CD4-positive, alpha-beta memory T cell (primary cell): ENCODE data around the gene RPE65. TPM values are rescaled to one million over a fixed set of nuclear protein-coding genes. Genes with fewer than 3 reads are reported as not detected.

Experiments used
- polyA plus RNA-seq, 2 donors: library from polyadenylated mRNA; unstranded; fragments of 300-500 nt; fragmentation: Illumina TruSeq; gene quantifications; one replicate each; pipeline ENCODE4 v1.2.3, GENCODE V29; 2021
- total RNA-seq, 2 experiments: library from RNA; stranded (reverse); gene quantifications; one replicate each; pipeline ENCODE4 v1.2.3, GENCODE V29; 2021

RPE65 gene
- total and polyA plus RNA-seq, 4 experiments from 2014 or later = not detected

Other genes starting within 250 kb of the RPE65 start
- not detected for gene WLS, start 217.4 kb downstream of the RPE65 start, total RNA-seq
- not detected for gene WLS, start 217.4 kb downstream of the RPE65 start, polyA plus RNA-seq
- not detected for gene DEPDC1, start 47.1 kb upstream of the RPE65 start, total RNA-seq
- not detected for gene DEPDC1, start 47.1 kb upstream of the RPE65 start, polyA plus RNA-seq